GM10266 (cell line): ENCODE measurements around the gene TRERF1.
A peak's percentile ranks its signal among the peaks of the same experiment; 100 is the strongest.

ENCODE experiments used
- DNase-seq: peaks from one replicate; pipeline ENCODE4 v3.0.0; 2012; ENCODE audit errors: extremely low spot score
- CTCF ChIP-seq: IDR thresholded peaks from 2 replicates; pipeline ENCODE4 v1.5.1; 2012; ENCODE audit warnings: mild to moderate bottlenecking, low read depth; ENCODE audit not compliant: control insufficient read depth, insufficient read depth; ENCODE audit errors: missing control alignments

TRERF1 gene

GRCh38 chr6:42243046-42243445 lies 208.7 kb downstream of the TRERF1 start:
- TF ChIP-seq CTCF: no peak
- no peak for DNase-seq

DNA sequence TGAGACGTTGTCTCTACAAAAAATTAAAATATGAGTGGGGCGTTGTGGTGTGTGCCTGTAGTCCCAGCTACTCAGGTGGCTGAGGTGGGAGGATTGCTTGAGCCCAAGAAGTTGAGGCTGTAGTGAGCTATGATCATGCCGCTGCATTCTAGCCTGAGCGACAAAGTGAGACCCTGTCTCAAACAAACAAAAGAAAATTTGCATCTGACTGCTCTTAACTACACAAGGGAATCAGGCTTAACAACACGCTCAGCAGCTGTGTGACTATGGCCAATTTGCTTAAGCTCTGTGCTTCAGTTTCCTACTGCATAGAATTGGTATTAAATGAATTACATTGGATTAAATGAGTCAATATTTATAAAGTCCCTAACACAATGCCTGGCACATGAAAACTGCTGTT lies 209.8 kb downstream of the TRERF1 start:
- TF ChIP-seq CTCF: no peak
- no peak for DNase-seq

- DNase-seq: no peak
- TF ChIP-seq CTCF: no peak
Measured at GRCh38 chr6:42239736-42240375, 211.9 kb downstream of the TRERF1 start.

- no peak for TF ChIP-seq CTCF
- no peak for DNase-seq
Measured at GRCh38 chr6:42239333-42239732, 212.4 kb downstream of the TRERF1 start.

DNA sequence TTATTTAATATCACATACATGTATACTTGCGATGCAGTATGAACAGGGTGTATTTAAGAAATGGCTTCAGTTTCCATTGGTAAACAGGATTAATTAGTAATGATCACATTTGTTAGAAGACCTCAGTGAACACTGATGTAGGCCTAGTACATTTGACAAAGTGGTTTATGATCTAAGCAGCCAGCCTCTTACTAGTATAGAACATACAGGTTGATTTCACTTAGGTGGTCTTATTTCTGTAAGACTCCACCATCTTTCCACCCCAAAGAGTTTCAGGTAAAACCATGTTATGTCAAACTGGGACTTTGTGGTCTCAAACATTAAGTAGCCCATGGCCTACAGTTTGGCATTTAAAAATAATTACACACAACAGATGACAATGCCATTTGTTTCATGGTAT lies 213.9 kb downstream of the TRERF1 start:
- TF ChIP-seq CTCF: no peak
- DNase-seq: no peak

DNA sequence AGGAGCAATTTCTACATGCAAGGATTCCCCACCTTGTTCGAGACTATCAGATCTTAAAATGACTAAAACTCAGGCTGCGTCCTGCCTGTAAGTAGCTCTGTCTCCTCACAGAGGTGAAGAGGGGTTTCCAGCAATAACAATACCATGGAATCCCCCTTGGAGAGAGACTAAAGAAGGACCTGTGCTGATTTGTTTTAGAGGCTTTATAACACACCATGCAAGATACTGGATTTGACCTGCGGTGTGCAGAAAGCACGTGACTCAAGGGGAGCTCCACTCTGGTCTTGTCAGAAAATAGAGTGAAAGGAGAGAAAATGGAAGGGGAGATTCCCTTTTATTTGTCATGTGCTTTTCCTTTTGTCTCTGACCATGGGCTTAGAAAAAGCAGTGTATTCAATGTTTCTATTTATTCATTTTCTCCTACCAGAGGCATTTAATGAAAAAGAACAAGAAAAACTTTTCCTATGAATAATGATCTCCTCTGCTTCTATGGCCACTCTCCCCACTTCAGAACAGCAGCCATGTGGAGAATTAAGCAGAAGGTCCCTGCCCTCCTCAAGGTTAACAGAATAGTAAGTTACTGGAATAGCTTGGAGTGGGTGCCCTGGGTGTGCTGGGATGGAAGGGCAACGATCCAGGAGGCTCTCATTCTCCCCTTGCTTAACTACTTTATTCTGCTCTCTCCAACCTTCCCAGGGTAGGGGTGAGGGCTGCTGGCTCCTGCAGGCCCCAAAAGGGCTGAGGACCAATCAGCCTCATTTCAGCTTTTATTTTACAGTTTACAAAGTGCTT lies 214.8 kb downstream of the TRERF1 start:
- peak; percentile 63 for DNase-seq
- TF ChIP-seq CTCF: no peak

DNA sequence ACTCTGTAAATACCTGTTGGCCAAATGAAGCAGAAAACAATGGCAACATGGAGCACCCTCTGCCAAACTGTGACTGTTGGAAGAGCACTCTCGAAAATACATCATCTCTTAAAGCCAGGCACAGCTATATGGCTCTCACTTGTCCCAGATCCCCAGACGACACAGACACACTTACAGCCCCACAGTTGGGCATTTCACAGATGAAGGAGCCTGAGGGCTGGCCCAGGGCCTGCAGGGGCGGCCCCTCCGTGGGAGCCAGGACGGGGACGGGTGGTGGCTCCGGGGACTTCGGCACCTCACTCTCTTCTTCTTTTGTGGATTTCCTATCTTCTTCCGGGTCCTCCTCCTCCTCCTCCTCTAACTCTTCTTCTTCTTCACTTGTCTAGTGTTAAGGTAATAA lies 215.7 kb downstream of the TRERF1 start:
- TF ChIP-seq CTCF: no peak
- DNase-seq: no peak
